Thymus (tissue), 11 donors: ENCODE measurements around the gene LY6G6D. TPM values are rescaled to one million over a fixed set of nuclear protein-coding genes. Genes with fewer than 3 reads are reported as not detected.

Experiments used
- DNase-seq, 9 donors: peaks; one replicate each; pipeline ENCODE4 v3.0.0-alpha.2; 2013; ENCODE audit warnings: low spot score in 9 of 9, low read depth in 6 of 9, missing footprints in 1 of 9
- H3K27ac ChIP-seq, 2 donors: one replicate each; pipeline ENCODE4 v1.5.1; 2013; ENCODE audit warnings: control low read depth in 1 of 2, low read depth in 1 of 2, low read length in 1 of 2, mild to moderate bottlenecking in 1 of 2, moderate library complexity in 1 of 2
- H3K27me3 ChIP-seq, 2 donors: one replicate each; pipeline ENCODE4 v1.5.1; 2013; ENCODE audit warnings: low read length in 1 of 2; ENCODE audit not compliant: control insufficient read depth in 2 of 2, insufficient read depth in 1 of 2
- H3K36me3 ChIP-seq, 2 donors: one replicate each; pipeline ENCODE4 v1.5.1; 2013; ENCODE audit warnings: low read length in 1 of 2, mild to moderate bottlenecking in 1 of 2, moderate library complexity in 1 of 2; ENCODE audit not compliant: control insufficient read depth in 2 of 2, insufficient read depth in 2 of 2
- H3K4me1 ChIP-seq, 2 donors: one replicate each; pipeline ENCODE4 v1.5.1; 2013; ENCODE audit warnings: low read length in 2 of 2; ENCODE audit not compliant: control insufficient read depth in 2 of 2, insufficient read depth in 2 of 2
- H3K4me3 ChIP-seq, 2 donors: one replicate each; pipeline ENCODE4 v1.5.1; 2013; ENCODE audit warnings: low read length in 2 of 2, control low read depth in 1 of 2, mild to moderate bottlenecking in 1 of 2
- H3K9me3 ChIP-seq, 2 donors: one replicate each; pipeline ENCODE4 v1.5.1; 2013; ENCODE audit warnings: low read length in 1 of 2, mild to moderate bottlenecking in 1 of 2; ENCODE audit not compliant: control insufficient read depth in 2 of 2, insufficient read depth in 1 of 2
- WGBS: extraction: QIAGEN DNeasy Blood & Tissue Kit; methylation state at CpG from one replicate; pipeline ENCODE4 v1.1.7; 2013; 5-methylcytosine and 5-hydroxymethylcytosine counted together
- polyA plus RNA-seq: library from polyadenylated mRNA; stranded (reverse); fragments of 200-250 nt; gene quantifications from one replicate; pipeline ENCODE4 v1.2.3, GENCODE V29; 2013
- total RNA-seq: library from RNA; stranded (reverse); fragments of 120-200 nt; gene quantifications from one replicate; pipeline ENCODE4 v1.2.4, GENCODE V29; 2013
- donor health status: healthy.

Gene LY6G6D
- total and polyA plus RNA-seq, 2 donors, result not detected

DNA sequence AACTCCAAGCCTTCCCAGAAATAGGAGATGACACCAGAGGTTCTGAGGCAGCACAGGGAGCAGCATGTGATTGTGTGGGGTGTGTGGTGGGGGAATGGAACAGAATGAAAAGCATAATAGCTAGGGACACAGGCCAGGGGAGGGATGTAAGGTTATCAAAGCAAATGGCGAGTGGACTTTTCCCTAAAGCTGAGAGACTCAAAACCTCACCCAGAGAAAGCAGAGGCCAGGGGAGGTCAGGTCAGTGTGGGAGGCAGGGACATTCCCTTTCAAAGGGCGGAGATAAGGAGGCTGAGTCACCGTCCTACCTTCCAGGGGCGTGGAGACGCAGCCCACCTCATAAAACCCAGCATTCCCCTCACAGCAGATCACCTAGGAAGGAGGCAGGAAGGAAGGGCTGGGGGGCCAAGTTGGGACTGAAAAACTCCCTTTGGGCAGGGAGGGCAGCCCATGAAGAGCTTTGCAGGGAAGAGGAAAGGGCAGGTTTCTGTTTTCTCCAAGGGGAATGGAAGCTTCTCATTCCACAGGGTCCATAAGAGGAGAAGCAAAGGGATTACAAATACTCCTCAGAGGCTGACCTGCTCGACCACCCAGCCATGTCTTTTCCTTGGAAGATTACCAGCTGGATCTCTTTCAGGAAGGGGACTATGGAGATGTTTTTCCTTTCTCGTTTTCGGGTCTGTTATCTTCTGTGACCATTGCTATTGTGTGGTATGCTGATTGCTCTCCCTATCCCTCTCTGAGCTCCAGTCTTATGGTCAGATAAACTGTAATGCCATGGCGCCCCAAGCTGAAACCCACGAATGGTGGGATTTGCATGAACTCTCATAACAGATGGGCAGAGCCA is 24.7 kb upstream of the LY6G6D start:
- H3K27ac ChIP-seq, result no peak overlapping the region
- no peak for DNase-seq
- WGBS, result 97% methylated on average over 10 of the region's 10 CpGs

DNA sequence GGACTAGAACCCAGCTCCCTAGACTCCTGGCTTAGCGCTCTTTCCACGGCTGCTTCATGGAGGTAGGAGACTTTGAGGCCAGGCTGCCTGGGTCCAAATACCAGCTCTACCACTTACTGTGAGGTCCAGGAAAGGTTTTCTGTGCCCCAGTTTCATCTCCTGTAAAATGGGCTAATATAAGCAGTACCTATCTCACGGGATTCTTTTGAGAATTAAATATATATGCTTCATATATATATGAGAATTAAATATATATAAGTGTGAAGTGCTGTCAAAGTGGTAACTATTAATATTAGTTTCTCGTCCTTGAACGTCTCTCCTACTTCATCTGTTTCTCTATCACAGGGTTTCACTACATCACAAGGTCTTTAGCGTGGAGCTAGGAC is 24.1 kb upstream of the LY6G6D start:
- Histone ChIP-seq H3K27ac (no peak overlapping the region), H3K4me3 (no peak overlapping the region), H3K9me3 (no peaks in the 10 kb centered on the region), H3K36me3 (peaks cover 87 to 88% of the 10 kb centered on the region in 2 donors), H3K27me3 (no peaks in the 10 kb centered on the region), H3K4me1 (no peaks in the 10 kb centered on the region)
- DNase-seq, result no peak
- 98% methylated on average over 6 of the region's 6 CpGs for WGBS

More for the DNA sequence above, 24.7 kb upstream of the LY6G6D start:
- Histone ChIP-seq H3K9me3 (no peaks in the 10 kb centered on the region), H3K4me1 (no peaks in the 10 kb centered on the region), H3K27me3 (no peaks in the 10 kb centered on the region), H3K4me3 (no peak overlapping the region), H3K36me3 (peaks cover 91 to 95% of the 10 kb centered on the region in 2 donors)

DNA sequence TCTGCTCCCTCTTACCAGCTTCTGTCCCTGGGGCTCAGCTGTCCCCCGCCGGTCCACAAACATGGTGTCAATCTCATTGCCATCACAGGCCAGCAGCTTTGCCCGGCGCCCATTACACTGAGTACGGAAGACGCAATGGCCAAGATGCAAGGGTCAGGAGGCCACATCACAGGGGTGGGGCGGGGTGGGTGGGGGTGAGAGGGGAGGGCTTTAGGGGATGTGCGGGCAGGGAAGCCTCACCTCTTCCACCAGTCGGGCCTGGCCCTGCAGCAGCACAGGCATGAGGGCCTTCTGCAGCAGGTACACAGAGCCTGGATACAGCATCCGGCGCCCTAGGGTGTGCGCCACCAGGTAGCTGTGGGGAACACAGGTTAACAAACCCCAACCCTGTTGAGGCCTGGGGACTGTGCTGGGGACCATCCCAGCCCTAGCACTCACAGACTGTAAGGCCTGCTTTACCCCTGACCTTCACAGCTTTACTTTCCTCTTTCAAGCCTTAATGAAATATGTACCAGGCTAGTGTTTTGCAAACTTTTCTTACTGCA is 23.5 kb upstream of the LY6G6D start:
- Histone ChIP-seq H3K27me3 (no peaks in the 10 kb centered on the region), H3K9me3 (no peaks in the 10 kb centered on the region), H3K27ac (no peak overlapping the region), H3K4me1 (no peaks in the 10 kb centered on the region), H3K4me3 (no peak overlapping the region), H3K36me3 (peaks cover 83 to 88% of the 10 kb centered on the region in 2 donors)
- 99% methylated on average over 12 of the region's 12 CpGs for WGBS
- DNase-seq, result no peak

DNA sequence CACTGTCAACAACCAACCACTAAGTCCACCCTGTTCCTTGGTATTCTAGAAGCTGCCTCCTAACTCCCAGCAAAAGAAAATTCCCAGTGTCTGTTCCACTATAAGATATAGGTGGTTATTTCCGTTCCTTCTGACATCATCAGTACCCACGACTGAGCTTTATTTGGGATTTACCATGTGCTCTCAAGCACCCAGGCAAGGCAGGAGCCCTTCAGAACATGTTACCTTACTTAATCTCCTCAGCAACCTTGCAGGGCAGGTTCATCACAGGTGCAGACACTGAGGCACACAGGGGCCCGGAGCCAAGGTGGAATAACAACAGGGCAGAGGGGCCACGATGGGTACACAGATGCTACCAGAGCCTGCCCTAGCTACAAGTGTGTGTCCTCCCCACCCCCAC is 22.8 kb upstream of the LY6G6D start:
- peaks cover 0 to 2% of the 10 kb centered on the region in 2 donors for H3K4me1 ChIP-seq
- 97% methylated on average over 4 of the region's 4 CpGs for WGBS
- H3K27me3 ChIP-seq, result no peaks in the 10 kb centered on the region
- H3K27ac ChIP-seq, result no peak overlapping the region
- H3K4me3 ChIP-seq, result no peak overlapping the region
- DNase-seq, result no peak
- peaks cover 80 to 86% of the 10 kb centered on the region in 2 donors for H3K36me3 ChIP-seq
- H3K9me3 ChIP-seq, result no peaks in the 10 kb centered on the region

DNA sequence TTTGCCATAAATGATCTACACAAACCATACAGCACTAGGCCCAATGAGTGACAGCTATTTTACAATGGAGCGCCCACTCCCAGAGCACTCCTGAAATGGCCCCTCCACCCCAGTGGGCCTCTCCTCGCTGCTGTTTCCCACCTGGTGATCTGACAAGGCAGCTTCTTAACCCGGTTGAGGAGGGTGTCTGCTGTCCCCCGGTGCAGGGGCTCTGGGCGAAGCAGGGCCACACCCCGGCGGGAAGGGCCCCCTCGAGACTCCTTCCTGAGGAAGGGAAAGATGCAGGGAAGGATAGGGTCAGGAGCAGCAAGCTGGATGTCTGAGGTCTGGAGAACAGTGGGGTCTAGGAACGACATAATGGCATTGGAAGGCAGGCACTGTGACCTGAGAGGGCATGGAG is 22.3 kb upstream of the LY6G6D start:
- Histone ChIP-seq H3K27ac (no peak overlapping the region), H3K36me3 (peaks cover 75 to 81% of the 10 kb centered on the region in 2 donors), H3K27me3 (no peaks in the 10 kb centered on the region), H3K4me3 (no peak overlapping the region), H3K4me1 (peaks cover 0 to 3% of the 10 kb centered on the region in 2 donors), H3K9me3 (no peaks in the 10 kb centered on the region)
- DNase-seq, result no peak
- 97% methylated on average over 9 of the region's 9 CpGs for WGBS

DNA sequence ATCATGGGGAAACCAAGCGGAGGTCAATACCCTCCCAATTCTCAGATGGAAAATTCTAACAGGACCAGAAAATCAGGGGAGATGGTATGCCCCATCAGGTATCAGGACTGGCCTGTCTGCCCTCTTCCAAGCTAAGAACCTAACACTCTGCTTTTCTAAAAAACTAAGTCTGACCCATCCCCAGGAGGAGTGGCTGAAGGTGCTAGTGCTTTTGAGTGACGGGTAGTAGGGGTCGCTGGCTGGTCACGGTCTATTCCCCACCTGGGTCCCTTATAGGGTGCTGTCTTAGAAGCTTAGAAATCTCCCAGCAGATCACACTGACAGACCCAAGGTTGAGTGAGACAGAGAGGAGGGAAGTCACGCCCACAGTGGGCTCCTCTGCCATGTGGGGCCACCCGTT is 21.6 kb upstream of the LY6G6D start:
- Histone ChIP-seq H3K4me3 (no peak overlapping the region), H3K36me3 (peaks cover 70 to 77% of the 10 kb centered on the region in 2 donors), H3K27me3 (no peaks in the 10 kb centered on the region), H3K27ac (no peak overlapping the region), H3K4me1 (peaks cover 0 to 3% of the 10 kb centered on the region in 2 donors), H3K9me3 (no peaks in the 10 kb centered on the region)
- DNase-seq, result no peak
- WGBS, result 98% methylated on average over 6 of the region's 6 CpGs

DNA sequence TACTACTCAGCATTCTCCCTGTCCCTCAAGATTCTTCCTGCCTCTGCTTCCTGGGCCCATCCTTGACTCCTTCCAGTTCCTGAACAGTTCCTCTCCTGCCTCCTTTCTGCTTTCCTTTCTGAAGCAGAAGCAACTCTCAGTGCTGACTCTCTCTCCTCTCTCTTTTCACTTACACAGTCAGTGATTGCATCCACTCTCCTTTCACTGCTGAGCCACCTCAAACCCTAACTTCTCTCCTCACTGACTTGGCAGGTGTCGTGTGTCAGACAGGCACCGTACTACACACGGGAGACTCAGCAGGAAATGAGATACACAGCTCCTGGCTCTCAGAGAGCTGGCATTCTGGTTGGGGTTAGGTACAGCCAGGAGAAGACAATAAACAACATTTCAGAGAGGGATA is 17.6 kb upstream of the LY6G6D start:
- Histone ChIP-seq H3K4me1 (peaks cover 10 to 13% of the 10 kb centered on the region in 2 donors), H3K27ac (no peak overlapping the region), H3K9me3 (no peaks in the 10 kb centered on the region), H3K4me3 (no peak overlapping the region), H3K27me3 (no peaks in the 10 kb centered on the region), H3K36me3 (peaks cover 50 to 66% of the 10 kb centered on the region in 2 donors)
- DNase-seq, result peak in 1 of 9 donors; percentile 28
- 77% methylated on average over 3 of the region's 3 CpGs for WGBS

DNA sequence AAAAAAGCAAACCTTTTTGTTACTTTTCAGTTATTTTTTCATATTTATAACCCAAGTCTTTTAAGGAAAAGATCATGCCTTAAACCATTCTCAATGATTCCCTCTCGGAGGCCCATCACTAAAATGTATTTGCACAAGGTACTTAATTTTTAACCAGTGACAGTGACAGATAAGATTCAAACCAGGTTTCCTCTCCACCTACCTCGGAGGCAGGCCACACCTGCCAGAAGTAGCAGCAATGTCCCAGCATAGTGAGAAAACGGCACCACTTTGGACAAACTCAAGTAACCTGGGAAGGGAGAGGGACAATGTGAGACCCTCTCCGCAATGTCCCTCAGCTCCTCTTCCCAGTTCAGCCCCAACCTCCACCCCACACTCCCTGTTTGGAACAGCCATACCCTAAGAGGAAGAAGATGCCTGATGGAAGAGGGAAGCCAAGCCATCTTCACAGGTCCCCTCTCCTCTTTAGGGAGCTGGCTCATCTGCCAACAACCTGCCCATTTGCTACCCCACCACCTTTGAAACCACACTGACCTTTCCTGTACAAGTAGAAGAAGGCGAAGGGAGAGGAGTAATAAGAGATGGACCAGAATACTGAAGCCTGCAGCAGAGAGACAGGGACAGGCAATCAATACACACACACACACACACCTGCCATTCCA is 14.3 kb upstream of the LY6G6D start:
- H3K27ac ChIP-seq, result no peak overlapping the region
- H3K4me1 ChIP-seq, result peaks cover 15 to 21% of the 10 kb centered on the region in 2 donors
- DNase-seq, result no peak
- H3K9me3 ChIP-seq, result peaks cover 0 to 5% of the 10 kb centered on the region in 2 donors
- 98% methylated on average over 5 of the region's 5 CpGs for WGBS
- H3K27me3 ChIP-seq, result no peaks in the 10 kb centered on the region
- H3K4me3 ChIP-seq, result no peak overlapping the region
- H3K36me3 ChIP-seq, result peaks cover 25 to 40% of the 10 kb centered on the region in 2 donors
